Measurements from ENCODE around the gene IDH1.

IDH1 gene

GRCh38 chr2:208208335-208209085, 46.4 kb downstream of the IDH1 start:
- DNase-seq: no peak

GRCh38 chr2:208207769-208208168, 47.1 kb downstream of the IDH1 start:
- DNase-seq: no peak

GRCh38 chr2:208204166-208204565, 50.7 kb downstream of the IDH1 start:
- no peak for DNase-seq

- no peak for DNase-seq
Observed at GRCh38 chr2:208195531-208195930, 59.3 kb downstream of the IDH1 start.

GRCh38 chr2:208192611-208193236, 62.1 kb downstream of the IDH1 start:
- no peak for DNase-seq

GRCh38 chr2:208189810-208190503, 64.9 kb downstream of the IDH1 start, which contains the start of gene C2orf80:
Gene C2orf80, minus strand, starts transcription at chr2:208190030. Its CDS starts 3,044 bp downstream, at chr2:208186986.
- no peak for DNase-seq

- DNase-seq: no peak
Observed at GRCh38 chr2:208189069-208189809, 65.6 kb downstream of the IDH1 start.

GRCh38 chr2:208186893-208187292, 68.0 kb downstream of the IDH1 start:
- DNase-seq: no peak

GRCh38 chr2:208186465-208186864, 68.4 kb downstream of the IDH1 start:
- no peak for DNase-seq

All from NCI-H146 (cell line).